HG03175 (cell line): ENCODE results near the gene C19orf47.
"Not testable (repeated sequence)": the region's sequence is repeated elsewhere in the genome, so short reads cannot be mapped to it uniquely, and the experiment has no call there.

Experiments
- ATAC-seq: cut with Tn5 transposase; IDR thresholded peaks from one replicate; pipeline ENCODE4 v1.9.1; 2021; ENCODE audit warnings: mild to moderate bottlenecking, moderate library complexity; ENCODE audit not compliant: unreplicated experiment

Gene C19orf47

GRCh38 chr19:40355975-40356680 is 7.9 kb upstream of the C19orf47 start:
- ATAC-seq = no peak

- ATAC-seq = no peak
Measured at GRCh38 chr19:40348961-40349507, 837 bp upstream of the C19orf47 start.

GRCh38 chr19:40344422-40344821 is 3.8 kb downstream of the C19orf47 start:
- ATAC-seq = no peak

- ATAC-seq = no peak
Measured at GRCh38 chr19:40342644-40343311, 5.4 kb downstream of the C19orf47 start.

- no peak for ATAC-seq
Measured at GRCh38 chr19:40341601-40342482, 6.4 kb downstream of the C19orf47 start.

- no peak for ATAC-seq
Measured at GRCh38 chr19:40339018-40339728, 9.0 kb downstream of the C19orf47 start.

- ATAC-seq = no peak
Measured at GRCh38 chr19:40337594-40337993, 10.6 kb downstream of the C19orf47 start.

GRCh38 chr19:40337107-40337506 is 11.1 kb downstream of the C19orf47 start:
- ATAC-seq = no peak

GRCh38 chr19:40336601-40336900 is 11.6 kb downstream of the C19orf47 start:
- no peak for ATAC-seq

GRCh38 chr19:40335855-40336600 is 12.2 kb downstream of the C19orf47 start:
- no peak for ATAC-seq

GRCh38 chr19:40335101-40335500 is 13.1 kb downstream of the C19orf47 start:
- ATAC-seq = no peak

- ATAC-seq = not testable (repeated sequence)
Measured at GRCh38 chr19:40333083-40333482, 15.1 kb downstream of the C19orf47 start.

- no peak for ATAC-seq
Measured at GRCh38 chr19:40332669-40333068, 15.5 kb downstream of the C19orf47 start.

- no peak for ATAC-seq
Measured at GRCh38 chr19:40331052-40331451, 17.1 kb downstream of the C19orf47 start.

GRCh38 chr19:40326201-40326600 is 22.0 kb downstream of the C19orf47 start:
- no peak for ATAC-seq

- no peak for ATAC-seq
Measured at GRCh38 chr19:40323705-40324104, 24.5 kb downstream of the C19orf47 start.

GRCh38 chr19:40322951-40323615 is 25.1 kb downstream of the C19orf47 start:
- no peak for ATAC-seq

- ATAC-seq = no peak
Measured at GRCh38 chr19:40322271-40322610, 26.0 kb downstream of the C19orf47 start.

GRCh38 chr19:40321566-40322270 is 26.5 kb downstream of the C19orf47 start:
- ATAC-seq = no peak
